ENCODE results near the gene SGK1. TPM values are rescaled to one million over a fixed set of nuclear protein-coding genes. Genes with fewer than 3 reads are reported as not detected.
"Not testable (repeated sequence)": the region's sequence is repeated elsewhere in the genome, so short reads cannot be mapped to it uniquely, and the experiment has no call there.

Gene SGK1
- polyA plus RNA-seq, 4 donors = 69.1 to 91.8 (median 74.8) TPM

GRCh38 chr6:134256862-134257261 is 61.0 kb downstream of the SGK1 start:
- DNase-seq (ENCODE audit: low read depth in 4 of 4, low spot score in 2 of 4) = no peak

DNA sequence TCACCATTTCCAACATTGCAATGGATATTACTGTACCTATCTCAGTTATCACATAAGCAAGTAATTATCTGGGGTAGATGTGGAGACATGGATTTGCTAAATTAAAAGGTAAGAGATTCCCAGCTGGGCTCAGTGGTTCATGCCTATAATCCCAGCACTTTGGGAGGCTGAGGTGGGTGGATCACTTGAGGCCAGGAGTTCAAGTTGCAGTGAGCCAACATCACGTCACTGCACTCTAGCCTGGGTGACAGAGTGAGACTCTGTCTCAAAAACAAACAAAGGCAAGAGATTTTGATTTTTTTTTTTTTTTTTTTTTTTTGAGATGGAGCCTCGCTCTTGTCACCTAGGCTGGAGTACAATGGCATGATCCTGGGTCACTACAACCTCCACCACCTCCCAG is 62.6 kb downstream of the SGK1 start:
- DNase-seq (ENCODE audit: low read depth in 4 of 4, low spot score in 2 of 4) = not testable (repeated sequence)

GRCh38 chr6:134254118-134254517 is 63.8 kb downstream of the SGK1 start:
- DNase-seq (ENCODE audit: low read depth in 4 of 4, low spot score in 2 of 4) = no peak

GRCh38 chr6:134253681-134254080 is 64.2 kb downstream of the SGK1 start:
- peak in 2 of 4 donors; percentile 29 to 52 for DNase-seq (ENCODE audit: low read depth in 4 of 4, low spot score in 2 of 4)

DNA sequence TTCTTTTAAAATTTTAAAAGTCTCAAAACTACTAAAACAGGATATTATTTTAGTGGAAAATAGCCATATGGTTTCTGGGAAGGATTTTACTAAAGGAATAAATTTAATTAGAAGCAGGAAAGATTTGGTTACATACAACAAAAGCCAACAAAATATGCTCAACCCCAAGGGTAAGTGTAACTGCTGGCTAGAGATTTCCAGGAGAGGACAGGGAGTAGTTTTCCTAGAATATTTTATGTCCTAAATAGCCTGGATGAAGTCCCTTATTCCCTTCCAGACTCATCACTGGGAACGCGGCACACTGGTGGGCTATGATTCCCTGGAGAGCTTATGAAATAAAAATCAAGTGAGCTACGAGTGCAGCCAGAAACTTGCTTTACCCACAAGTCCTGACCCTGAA is 66.6 kb downstream of the SGK1 start:
- DNase-seq (ENCODE audit: low read depth in 4 of 4, low spot score in 2 of 4) = no peak

DNA sequence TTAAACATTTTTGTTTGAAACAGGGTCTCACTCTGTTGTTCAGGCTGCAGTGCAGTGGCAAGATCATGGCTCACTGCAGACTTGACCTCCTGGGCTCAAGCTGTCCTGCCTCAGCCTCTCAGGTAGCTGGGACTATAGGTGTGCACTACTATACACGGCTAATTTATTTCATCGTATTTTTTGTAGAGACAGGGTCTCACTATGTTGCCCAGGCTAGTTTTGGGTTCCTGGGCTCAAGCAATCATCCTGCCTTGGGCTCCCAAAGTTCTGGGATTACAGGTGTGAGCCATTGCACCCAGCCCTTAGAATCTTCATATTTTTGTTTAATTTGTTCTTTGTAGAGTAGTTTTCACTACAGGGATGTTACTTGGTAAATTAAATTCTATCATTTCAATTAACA is 67.1 kb downstream of the SGK1 start:
- DNase-seq (ENCODE audit: low read depth in 4 of 4, low spot score in 2 of 4) = no peak

- no peak for DNase-seq (ENCODE audit: low read depth in 4 of 4, low spot score in 2 of 4)
These were observed 67.9 kb downstream of the SGK1 start for GRCh38 chr6:134249759-134250602.

DNA sequence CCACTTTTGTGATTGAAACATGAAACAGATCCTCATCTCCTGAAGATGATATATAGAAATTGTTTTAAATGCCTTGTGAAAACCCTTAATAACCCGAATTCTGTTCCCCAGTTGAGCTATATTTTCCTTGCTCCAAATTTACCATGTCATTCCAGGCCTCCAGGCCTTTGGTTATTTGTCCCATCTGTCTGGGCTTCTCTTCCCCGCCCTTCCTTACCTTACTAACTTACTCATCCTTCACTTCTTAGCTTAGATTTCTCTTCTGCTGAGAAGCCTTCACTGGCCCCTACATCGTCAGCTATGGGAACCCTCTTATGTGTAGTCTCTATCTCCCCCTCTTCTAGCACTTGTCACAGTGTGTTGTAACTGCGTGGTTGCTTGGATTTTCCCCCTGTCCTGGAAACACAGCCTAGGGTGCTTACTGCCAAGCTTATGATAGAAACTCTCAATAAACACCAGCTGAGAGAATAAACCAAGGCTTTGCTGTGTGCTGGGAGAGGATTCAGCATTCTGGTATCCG is 68.6 kb downstream of the SGK1 start:
- no peak for DNase-seq (ENCODE audit: low read depth in 4 of 4, low spot score in 2 of 4)

GRCh38 chr6:134247844-134248580 is 69.9 kb downstream of the SGK1 start:
- DNase-seq (ENCODE audit: low read depth in 4 of 4, low spot score in 2 of 4) = no peak

DNA sequence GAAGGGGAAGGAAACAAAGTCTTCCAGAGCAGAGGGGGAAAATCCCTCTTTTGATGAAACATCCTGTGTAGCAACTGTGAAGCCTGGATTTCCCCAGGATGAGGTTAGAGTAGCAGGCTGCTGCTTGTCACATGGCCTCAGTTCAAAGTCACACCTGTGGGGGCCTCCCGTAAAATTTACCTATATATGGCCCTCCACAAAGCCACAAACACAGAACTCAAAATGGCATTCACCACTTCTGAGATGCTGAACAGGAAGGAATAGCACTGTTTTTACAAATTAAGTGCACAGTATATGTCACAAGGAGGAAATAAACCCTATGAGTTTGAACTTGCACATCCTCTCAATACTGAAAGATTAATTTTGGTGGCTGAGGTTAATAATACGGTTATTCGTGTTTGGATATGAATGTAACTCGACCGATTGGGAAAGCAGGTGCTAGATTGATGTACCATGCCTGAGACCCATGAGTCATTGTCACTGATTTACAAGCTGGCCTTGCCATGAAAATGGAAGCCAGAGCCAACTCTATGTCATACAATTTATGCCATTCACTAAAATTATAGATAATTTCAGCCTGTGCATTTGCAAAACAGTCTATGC is 70.6 kb downstream of the SGK1 start:
- DNase-seq (ENCODE audit: low read depth in 4 of 4, low spot score in 2 of 4) = no peak

DNA sequence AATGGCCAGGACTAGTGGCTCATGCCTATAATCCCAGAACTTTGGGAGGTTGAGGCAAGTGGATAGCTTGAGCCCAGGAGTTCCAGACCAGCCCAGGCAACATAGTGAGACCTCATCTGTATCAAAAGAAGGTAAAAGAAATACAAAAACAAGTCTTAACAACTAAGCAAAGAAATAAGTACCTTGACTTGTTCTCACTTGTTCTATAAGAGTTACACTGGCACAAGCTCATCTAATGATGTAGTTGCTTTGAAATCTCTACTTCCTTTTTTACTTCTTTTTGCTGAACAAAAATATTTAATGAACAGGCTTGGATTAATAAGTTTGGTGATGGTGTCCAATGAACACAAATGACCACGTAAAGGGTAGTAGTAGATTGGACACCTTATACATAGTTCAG is 72.2 kb downstream of the SGK1 start:
- DNase-seq (ENCODE audit: low read depth in 4 of 4, low spot score in 2 of 4) = no peak

DNA sequence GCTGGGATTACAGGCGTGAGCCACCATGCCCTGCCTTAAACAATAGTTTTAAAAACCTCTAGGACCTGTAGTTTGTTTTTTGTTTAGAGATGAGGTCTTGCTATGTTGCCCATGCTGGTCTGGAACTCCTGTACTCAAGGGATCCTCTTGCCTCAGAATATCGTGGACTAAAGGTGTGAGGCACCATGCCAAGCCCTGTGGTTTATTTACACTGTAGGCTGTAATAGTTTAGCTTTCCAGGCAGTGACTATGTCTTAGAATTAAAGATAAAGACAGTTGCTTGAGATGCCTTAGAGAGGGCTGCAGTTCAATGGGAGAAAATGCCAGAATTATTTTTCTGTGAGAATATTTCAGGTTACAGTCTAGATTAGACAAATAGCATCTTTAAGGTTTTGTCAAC is 72.9 kb downstream of the SGK1 start:
- no peak for DNase-seq (ENCODE audit: low read depth in 4 of 4, low spot score in 2 of 4)

- DNase-seq (ENCODE audit: low read depth in 4 of 4, low spot score in 2 of 4) = no peak
These were observed 77.1 kb downstream of the SGK1 start for GRCh38 chr6:134240665-134241431.

- DNase-seq (ENCODE audit: low read depth in 4 of 4, low spot score in 2 of 4) = no peak
These were observed 78.7 kb downstream of the SGK1 start for GRCh38 chr6:134238960-134239795.

DNA sequence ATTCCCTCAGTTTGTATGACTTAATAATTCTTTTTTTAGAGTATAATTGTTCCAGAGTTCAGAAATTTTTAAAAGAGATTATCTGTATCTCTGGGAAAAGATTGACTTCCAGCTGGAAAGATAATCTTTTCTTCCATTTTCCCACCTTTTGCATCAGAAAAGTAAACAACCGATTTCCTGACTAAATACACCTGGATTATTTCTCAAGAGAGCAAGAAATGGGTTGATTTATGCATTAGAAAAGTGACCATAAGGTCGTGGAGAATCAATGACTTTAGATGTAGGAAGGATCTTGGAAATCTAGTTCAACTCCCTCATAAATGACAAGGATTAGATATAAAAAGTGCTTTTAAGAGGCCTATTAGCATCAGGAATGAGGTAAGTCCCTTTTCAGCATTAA is 79.9 kb downstream of the SGK1 start:
- no peak for DNase-seq (ENCODE audit: low read depth in 4 of 4, low spot score in 2 of 4)

GRCh38 chr6:134235937-134236751 is 81.8 kb downstream of the SGK1 start:
- no peak for DNase-seq (ENCODE audit: low read depth in 4 of 4, low spot score in 2 of 4)

DNA sequence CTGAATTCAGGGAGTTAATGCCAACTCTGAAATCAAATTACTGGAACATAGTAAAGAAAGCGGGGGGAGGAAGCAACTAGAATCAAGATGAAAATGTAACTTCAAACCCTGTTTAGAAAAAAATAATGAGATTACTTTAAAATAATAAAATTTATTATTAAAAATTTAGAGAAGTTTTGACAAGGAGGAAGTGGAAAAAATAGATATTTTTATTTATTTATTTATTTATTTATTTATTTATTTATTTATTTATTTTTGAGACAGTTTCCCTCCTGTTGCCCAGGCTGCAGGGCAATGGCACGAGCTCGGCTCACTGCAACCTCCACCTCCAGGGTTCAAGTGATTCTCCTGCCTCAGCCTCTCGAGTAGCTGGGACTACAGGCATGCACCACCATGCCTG is 82.6 kb downstream of the SGK1 start:
- DNase-seq (ENCODE audit: low read depth in 4 of 4, low spot score in 2 of 4) = not testable (repeated sequence)

- DNase-seq (ENCODE audit: low read depth in 4 of 4, low spot score in 2 of 4) = no peak
These were observed 84.5 kb downstream of the SGK1 start for GRCh38 chr6:134233180-134233955.

All from left renal cortex interstitium (tissue), 4 donors.